Activated T-helper 2 cell treated with anti-CD3 and anti-CD28 coated beads, Interferon-gamma antibody, Interleukin-2, Interleukin-4, amounts not matched to agents 10 μg/mL and 5 μg/mL and 100 μg/mL, durations not matched to agents 14 hours and 24 hours and 36 hours (primary cell): Measurements from ENCODE around the gene PRAMEF10. TPM values are rescaled to one million over a fixed set of nuclear protein-coding genes. Genes with fewer than 3 reads are reported as not detected.
"Not testable (repeated sequence)": the region's sequence is repeated elsewhere in the genome, so short reads cannot be mapped to it uniquely, and the experiment has no call there.

Experiments
- DNase-seq: peaks from one replicate; pipeline ENCODE4 v3.0.0; 2021; ENCODE audit warnings: low spot score
- H3K27ac Mint-ChIP-seq: one replicate; pipeline ENCODE4 v1.8.0; 2021; ENCODE audit warnings: mixed read lengths
- H3K27me3 Mint-ChIP-seq: one replicate; pipeline ENCODE4 v1.8.0; 2021; ENCODE audit warnings: low read depth, mixed read lengths
- H3K36me3 Mint-ChIP-seq: one replicate; pipeline ENCODE4 v1.8.0; 2021; ENCODE audit warnings: low read depth, mixed read lengths
- H3K4me1 Mint-ChIP-seq: one replicate; pipeline ENCODE4 v1.8.0; 2021; ENCODE audit warnings: low read depth, mixed read lengths
- H3K4me3 Mint-ChIP-seq: one replicate; pipeline ENCODE4 v1.8.0; 2021; ENCODE audit warnings: low read depth, mild to moderate bottlenecking, moderate library complexity, mixed read lengths
- H3K9me3 Mint-ChIP-seq: one replicate; pipeline ENCODE4 v1.8.0; 2021; ENCODE audit warnings: mixed read lengths
- intact Hi-C: fragments of 100-400 bp; cut with micrococcal nuclease; formaldehyde crosslinking; loops from one replicate; pipeline ENCODE4 v1.15.1; 2023
- total RNA-seq: library from RNA; stranded (reverse); gene quantifications from 2 replicates; pipeline ENCODE4 v1.2.3, GENCODE V29; 2022

Gene PRAMEF10, protein sequence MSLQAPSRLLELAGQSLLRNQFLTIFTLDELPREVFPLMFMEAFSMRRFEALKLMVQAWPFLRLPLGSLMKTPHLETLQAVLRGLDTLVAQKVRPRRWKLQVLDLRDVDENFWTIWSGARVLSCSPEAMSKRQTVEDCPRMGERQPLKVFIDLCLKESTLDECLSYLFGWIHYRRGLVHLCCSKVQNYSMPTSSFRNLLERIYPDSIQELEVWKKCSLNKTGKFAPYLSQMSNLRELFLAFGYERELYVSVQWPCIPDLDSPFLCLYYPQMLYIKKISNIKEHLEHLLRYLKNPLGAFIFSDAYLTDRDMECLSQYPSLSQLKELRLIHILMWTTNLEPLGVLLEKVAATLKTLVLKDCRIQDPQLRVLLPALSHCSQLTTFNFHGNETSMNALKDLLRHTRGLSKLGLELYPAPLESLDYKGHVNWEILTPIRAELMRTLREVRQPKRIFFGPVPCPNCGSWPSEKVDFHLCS
- not detected in 2 replicates for total RNA-seq

DNA sequence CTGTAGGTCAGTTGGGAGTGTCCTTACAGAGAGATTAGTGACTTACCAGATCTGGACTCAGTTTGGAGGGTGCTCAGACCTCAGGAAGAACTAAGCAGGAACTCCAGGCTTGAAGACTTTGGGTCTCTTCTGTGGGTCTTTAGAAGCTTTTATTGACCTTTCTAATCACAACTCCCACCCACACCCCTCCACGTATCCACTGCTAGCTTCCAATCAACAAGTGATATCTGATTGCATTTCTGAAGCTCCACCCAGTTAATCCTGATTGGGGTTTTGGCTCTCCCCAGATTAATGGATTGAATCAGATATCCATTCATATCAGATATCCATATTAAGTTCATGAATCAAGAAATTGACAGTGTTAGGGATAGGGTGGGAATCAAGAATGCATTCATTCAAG lies at the start of gene PRAMEF10:
TSS of gene PRAMEF10 (minus strand) at position 101 of the 400 bp plus-strand sequence. CDS start 2,423 bp downstream, outside the sequence.
- H3K4me1 Mint-ChIP-seq, H3K27me3 Mint-ChIP-seq, DNase-seq, H3K9me3 Mint-ChIP-seq, H3K4me3 Mint-ChIP-seq, intact Hi-C loops, H3K36me3 Mint-ChIP-seq, H3K27ac Mint-ChIP-seq: not testable (repeated sequence)

DNA sequence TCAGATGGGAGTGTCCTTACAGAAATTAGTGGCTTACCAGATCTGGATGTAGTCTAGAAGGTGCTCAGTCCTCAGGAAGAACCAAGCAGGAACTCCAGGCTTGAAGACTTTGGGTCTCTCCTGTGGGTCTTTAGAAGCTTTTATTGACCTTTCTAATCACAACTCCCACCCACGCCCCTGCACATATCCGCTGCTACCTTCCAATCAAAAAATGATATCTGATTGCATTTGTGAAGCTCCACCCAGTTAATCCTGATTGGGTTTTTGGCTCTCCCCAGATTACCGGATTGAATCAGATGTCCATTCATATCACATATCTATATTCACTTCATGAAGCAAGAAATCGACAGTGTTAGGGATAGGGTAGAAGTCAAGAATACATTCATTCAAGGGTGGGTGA lies 49.4 kb upstream of the PRAMEF10 start, which contains the start of gene PRAMEF6:
TSS of gene PRAMEF6 (minus strand) at position 101 of the 400 bp plus-strand sequence. CDS start 5,062 bp downstream, outside the sequence.
- intact Hi-C loops, H3K4me1 Mint-ChIP-seq, H3K36me3 Mint-ChIP-seq, H3K27ac Mint-ChIP-seq, H3K4me3 Mint-ChIP-seq, DNase-seq, H3K27me3 Mint-ChIP-seq, H3K9me3 Mint-ChIP-seq: not testable (repeated sequence)

DNA sequence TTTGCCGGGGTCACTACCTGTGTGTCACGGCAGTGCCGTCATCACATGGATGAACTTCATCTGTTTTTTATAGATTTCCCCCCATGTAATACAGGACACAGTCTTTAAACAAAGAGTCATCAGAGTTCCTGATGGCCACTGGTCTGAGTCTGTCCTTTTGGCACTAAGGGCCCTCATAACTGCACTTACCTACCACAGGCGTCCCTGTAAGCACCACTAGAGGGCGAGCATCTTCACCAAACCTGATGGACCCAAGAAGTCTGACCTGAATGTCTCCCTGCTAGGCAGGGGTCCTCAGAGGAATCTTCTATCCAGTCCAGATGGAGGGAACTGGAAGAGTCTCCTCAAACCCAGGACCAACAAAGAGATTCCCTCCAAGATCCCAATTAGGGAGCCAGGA lies 26.3 kb upstream of the PRAMEF10 start:
- not testable (repeated sequence) for H3K27me3 Mint-ChIP-seq

DNA sequence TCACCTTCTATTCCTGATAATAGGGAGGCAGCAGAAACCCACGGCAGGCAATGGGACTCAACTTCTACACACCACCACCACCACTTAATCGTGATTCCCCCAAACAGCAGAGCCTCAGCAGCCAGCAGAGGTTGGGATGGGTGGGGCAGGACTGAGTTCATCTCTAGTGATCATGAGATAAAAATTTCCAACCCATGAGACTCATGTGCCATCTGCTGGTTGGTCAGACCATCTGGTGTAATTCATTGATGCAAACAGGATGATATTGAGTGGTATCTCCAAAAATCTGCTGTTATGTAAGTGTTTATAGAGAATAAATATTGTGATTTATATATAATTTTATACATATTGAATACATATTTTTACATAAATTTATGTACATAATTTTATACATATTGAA lies 23.7 kb upstream of the PRAMEF10 start:
- intact Hi-C loops, H3K4me3 Mint-ChIP-seq, H3K27me3 Mint-ChIP-seq, H3K4me1 Mint-ChIP-seq, DNase-seq, H3K27ac Mint-ChIP-seq, H3K36me3 Mint-ChIP-seq, H3K9me3 Mint-ChIP-seq: not testable (repeated sequence)

More for the DNA sequence above, 26.3 kb upstream of the PRAMEF10 start:
- H3K36me3 Mint-ChIP-seq, H3K4me3 Mint-ChIP-seq, DNase-seq, H3K27ac Mint-ChIP-seq, H3K4me1 Mint-ChIP-seq, H3K9me3 Mint-ChIP-seq, intact Hi-C loops: not testable (repeated sequence)

DNA sequence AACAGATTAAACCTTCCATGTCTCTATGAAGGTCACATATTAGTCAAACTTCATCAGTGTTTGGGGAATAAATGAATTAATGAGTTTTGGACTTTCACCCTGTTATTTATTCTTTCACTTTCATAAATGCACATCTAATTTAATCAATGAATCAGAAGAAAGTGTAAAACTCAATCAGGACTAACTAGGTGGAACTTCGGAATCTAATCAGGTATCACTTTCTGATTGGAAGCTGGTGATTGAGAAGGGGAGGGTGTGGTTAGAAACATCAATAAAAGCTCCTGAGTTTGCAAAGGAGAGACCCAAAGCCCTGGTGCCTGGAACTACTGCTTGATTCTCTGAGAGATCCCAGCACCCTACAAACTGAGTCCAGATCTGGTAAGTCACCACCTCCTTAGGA lies 18.2 kb upstream of the PRAMEF10 start, which contains the start of gene PRAMEF7:
TSS of gene PRAMEF7 (plus strand) at position 301 of the 400 bp plus-strand sequence. CDS start 1,083 bp downstream, outside the sequence.
- H3K4me1 Mint-ChIP-seq, intact Hi-C loops, H3K27ac Mint-ChIP-seq, H3K9me3 Mint-ChIP-seq, H3K4me3 Mint-ChIP-seq, H3K36me3 Mint-ChIP-seq, H3K27me3 Mint-ChIP-seq, DNase-seq: not testable (repeated sequence)

DNA sequence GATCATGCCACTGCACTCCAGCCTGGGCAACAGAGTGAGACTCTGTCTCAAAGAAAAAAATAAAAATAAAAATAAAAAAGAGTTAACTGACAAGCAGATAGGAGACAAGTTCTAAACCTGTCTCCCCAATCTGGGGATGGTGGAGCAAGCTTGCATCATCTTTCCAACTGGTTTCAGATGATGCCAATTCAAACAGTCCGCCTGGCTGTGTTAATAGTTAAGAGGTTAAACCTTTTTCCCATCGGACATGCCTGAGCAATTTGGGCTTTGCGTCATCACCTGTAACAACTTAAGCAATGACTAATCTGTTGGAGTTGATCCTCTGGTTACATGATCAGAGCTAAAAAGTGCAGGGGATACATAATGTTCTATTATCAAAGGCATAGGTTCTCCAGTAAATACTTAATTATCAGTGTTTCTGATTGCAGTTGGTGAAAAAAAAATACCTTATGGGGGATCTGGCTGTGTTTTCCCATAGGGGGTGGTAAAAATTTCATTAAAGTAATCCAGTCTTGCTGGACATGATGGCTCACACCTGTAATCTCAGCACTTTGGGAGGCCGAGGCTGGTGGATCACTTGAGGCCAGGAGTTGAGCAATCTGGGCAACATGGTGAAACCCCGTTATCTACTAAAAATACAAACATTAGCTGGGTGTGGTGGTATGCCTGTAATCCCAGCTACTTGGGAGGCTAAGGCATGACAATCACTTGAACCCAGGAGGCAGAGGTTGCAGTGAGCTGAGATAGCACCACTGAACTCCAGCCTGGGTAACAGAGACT lies 5.9 kb upstream of the PRAMEF10 start:
- H3K4me1 Mint-ChIP-seq, intact Hi-C loops, H3K4me3 Mint-ChIP-seq, H3K36me3 Mint-ChIP-seq, DNase-seq, H3K27ac Mint-ChIP-seq, H3K27me3 Mint-ChIP-seq, H3K9me3 Mint-ChIP-seq: not testable (repeated sequence)

DNA sequence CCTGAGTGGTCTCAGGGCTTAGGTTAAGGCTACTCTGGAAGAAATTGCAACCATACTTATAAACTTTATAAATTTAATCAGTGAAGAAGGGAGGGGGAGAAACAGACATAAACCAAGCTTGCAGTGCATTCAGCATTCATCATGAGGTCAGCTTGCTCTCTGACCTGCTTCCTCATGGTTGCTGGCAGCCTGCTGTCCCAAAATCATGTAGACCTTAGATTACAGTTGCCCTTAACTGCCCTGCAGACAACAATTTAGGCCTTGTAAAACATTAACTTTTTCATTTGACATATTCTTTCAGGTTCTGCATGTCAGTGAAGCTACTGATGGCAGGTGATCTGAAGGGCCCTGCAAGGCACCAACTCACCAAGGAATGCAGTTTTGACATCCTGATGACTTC lies 1.1 kb upstream of the PRAMEF10 start:
- H3K4me3 Mint-ChIP-seq, H3K27me3 Mint-ChIP-seq, H3K27ac Mint-ChIP-seq, H3K36me3 Mint-ChIP-seq, intact Hi-C loops, H3K9me3 Mint-ChIP-seq, H3K4me1 Mint-ChIP-seq, DNase-seq: not testable (repeated sequence)

DNA sequence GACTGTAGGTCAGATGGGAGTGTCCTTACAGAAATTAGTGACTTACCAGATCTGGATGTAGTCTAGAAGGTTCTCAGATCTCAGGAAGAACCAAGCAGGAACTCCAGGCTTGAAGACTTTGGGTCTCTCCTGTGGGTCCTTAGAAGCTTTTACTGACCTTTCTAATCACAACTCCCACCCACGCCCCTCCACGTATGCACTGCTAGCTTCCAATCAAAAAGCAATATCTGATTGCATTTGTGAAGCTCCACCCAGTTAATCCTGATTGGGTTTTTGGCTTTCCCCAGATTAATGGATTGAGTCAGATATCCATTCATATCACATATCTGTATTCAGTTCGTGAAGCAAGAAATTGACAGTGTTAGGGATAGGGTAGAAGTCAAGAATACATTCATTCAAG lies 12.0 kb downstream of the PRAMEF10 start, which contains the start of gene PRAMEF4:
TSS of gene PRAMEF4 (minus strand) at position 101 of the 400 bp plus-strand sequence. CDS start 2,807 bp downstream, outside the sequence.
- DNase-seq, H3K4me1 Mint-ChIP-seq, H3K36me3 Mint-ChIP-seq, H3K4me3 Mint-ChIP-seq, H3K9me3 Mint-ChIP-seq, intact Hi-C loops, H3K27ac Mint-ChIP-seq, H3K27me3 Mint-ChIP-seq: not testable (repeated sequence)

DNA sequence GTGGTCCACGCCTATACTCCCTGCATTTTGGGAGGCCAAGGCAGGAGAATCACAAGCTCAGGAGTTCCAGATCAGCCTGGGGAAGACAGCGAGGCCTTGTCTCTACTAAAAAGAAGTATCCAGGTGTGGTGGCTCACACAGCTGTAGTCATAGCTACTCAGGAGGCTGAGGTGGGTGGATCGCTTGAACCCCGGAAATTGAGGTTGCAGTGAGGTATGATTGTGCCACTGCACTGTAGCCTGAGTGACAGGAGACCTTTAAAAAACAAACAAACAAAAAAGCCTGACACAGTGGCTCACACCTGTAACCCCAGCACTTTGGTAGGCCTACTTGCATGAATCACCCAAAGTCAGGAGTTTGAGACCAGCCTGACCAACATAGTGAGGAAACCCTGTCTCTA lies 19.6 kb downstream of the PRAMEF10 start:
- DNase-seq, H3K36me3 Mint-ChIP-seq, H3K4me1 Mint-ChIP-seq, H3K4me3 Mint-ChIP-seq, H3K27me3 Mint-ChIP-seq, H3K27ac Mint-ChIP-seq, H3K9me3 Mint-ChIP-seq, intact Hi-C loops: not testable (repeated sequence)

DNA sequence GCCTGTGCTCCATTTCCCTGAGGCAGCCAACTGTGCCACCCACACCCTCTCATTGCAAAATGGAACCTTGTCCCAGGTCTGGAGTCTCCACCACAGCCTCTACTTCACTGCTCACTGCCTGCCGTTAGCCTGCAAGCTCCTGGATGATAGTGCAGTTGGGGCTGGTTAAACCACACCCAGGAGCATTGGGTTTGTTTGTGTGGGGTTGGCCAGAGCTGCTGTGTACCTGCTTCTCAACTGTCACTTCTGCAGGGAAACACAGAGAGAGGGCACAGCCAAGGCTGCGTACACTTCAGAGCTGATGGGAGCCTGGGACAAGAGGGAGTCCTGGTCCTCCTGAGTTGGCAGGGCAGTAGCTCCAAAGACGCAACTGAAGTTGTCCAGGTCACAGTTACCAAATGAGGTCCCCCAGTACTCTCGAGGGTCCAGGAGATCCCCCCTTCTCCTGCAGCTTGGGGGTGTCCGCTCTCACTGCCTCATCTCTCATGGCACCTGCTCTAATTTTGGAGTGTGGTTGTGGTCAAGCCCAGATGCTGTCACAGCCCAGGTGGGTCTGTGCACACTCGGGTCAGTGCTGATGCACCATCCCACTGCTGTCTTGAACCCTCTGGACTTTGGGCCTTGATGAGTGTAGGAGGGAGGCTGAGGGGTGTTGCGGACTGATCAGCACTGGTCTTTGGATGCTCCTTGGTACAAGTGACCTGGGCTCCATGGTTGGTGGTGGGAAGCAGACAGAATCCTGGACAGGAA lies 34.8 kb downstream of the PRAMEF10 start:
- H3K27me3 Mint-ChIP-seq, H3K9me3 Mint-ChIP-seq, H3K36me3 Mint-ChIP-seq, H3K4me1 Mint-ChIP-seq, intact Hi-C loops, H3K27ac Mint-ChIP-seq, DNase-seq, H3K4me3 Mint-ChIP-seq: not testable (repeated sequence)

DNA sequence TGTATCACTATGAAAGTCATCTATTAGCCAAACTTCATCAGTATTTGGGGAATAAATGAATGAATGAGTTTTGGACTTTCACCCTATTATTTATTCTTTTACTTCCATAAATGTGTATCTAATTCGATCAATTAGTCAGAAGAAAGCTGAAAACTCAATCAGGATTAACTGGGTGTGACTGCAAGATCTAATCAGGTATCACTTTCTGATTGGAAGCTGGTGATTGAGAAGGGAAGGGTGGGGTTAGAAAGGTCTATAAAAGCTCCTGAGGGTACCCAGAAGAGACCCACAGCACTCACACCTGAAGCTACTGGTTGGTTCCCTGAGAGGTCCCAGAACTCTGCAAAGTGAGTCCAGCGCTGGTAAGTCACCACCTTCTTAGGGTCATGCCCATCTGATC lies 41.3 kb downstream of the PRAMEF10 start, which contains the start of gene PRAMEF2:
TSS of gene PRAMEF2 (plus strand) at position 301 of the 400 bp plus-strand sequence. CDS start 1,924 bp downstream, outside the sequence.
- H3K9me3 Mint-ChIP-seq, H3K36me3 Mint-ChIP-seq, DNase-seq, H3K27ac Mint-ChIP-seq, H3K4me1 Mint-ChIP-seq, H3K4me3 Mint-ChIP-seq, intact Hi-C loops, H3K27me3 Mint-ChIP-seq: not testable (repeated sequence)

DNA sequence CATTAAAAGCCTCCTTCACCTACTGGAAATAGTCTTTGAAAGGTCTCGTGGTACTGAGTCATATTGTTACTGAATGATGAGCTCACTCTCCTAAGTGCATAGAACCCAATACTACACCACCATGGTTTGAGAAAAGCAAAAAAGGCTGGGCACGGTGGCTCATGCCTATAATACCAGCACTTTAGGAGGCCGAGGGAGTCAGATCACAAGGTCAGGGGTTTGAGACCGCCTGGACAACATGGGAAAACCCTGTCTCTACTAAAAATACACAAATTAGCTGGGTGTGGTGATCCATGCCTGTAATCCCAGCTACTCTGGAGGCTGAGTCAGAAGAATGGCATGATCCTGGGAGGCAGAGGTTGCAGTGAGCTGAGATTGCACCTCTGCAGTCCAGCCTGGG lies 46.3 kb downstream of the PRAMEF10 start:
- no peaks in the 10 kb centered on the region for H3K27me3 Mint-ChIP-seq
- H3K36me3 Mint-ChIP-seq = no peaks in the 10 kb centered on the region
- H3K4me1 Mint-ChIP-seq = no peaks in the 10 kb centered on the region
- no peak overlapping the region for H3K4me3 Mint-ChIP-seq
- H3K27ac Mint-ChIP-seq = no peak overlapping the region
- H3K9me3 Mint-ChIP-seq = no peaks in the 10 kb centered on the region
- intact Hi-C loops = no loop called here
- no peak for DNase-seq
